ENCODE measurements around the gene MOCS2.

DNA sequence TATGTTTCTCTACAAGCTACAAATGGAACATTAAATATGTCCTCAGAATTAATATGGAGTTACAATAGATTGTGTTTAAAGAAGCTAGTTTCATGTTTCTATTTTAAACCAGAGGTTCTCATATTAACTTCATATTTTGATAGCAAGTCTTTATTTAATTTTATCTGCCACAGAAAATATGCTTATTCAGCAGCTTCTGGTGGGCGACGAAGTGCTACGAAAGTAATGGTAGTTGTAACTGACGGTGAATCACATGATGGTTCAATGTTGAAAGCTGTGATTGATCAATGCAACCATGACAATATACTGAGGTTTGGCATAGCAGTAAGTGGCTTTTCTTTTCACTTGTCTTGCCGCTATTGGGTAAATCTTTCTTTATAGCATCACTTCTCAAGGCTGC lies 54.2 kb downstream of the MOCS2 start:
- TF ChIP-seq POLR2A (IDR thresholded peaks at IDR 0.05; ENCODE audit: low read length): no peak
- no peak for TF ChIP-seq NFE2L2 (conservative IDR thresholded peaks at IDR 0.05; ENCODE audit: low read length)
- TF ChIP-seq, protein P1, sequence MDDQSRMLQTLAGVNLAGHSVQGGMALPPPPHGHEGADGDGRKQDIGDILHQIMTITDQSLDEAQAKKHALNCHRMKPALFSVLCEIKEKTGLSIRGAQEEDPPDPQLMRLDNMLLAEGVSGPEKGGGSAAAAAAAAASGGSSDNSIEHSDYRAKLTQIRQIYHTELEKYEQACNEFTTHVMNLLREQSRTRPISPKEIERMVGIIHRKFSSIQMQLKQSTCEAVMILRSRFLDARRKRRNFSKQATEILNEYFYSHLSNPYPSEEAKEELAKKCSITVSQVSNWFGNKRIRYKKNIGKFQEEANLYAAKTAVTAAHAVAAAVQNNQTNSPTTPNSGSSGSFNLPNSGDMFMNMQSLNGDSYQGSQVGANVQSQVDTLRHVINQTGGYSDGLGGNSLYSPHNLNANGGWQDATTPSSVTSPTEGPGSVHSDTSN (IDR thresholded peaks at IDR 0.05): no peak
- TF ChIP-seq, protein P2, sequence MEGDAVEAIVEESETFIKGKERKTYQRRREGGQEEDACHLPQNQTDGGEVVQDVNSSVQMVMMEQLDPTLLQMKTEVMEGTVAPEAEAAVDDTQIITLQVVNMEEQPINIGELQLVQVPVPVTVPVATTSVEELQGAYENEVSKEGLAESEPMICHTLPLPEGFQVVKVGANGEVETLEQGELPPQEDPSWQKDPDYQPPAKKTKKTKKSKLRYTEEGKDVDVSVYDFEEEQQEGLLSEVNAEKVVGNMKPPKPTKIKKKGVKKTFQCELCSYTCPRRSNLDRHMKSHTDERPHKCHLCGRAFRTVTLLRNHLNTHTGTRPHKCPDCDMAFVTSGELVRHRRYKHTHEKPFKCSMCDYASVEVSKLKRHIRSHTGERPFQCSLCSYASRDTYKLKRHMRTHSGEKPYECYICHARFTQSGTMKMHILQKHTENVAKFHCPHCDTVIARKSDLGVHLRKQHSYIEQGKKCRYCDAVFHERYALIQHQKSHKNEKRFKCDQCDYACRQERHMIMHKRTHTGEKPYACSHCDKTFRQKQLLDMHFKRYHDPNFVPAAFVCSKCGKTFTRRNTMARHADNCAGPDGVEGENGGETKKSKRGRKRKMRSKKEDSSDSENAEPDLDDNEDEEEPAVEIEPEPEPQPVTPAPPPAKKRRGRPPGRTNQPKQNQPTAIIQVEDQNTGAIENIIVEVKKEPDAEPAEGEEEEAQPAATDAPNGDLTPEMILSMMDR (IDR thresholded peaks at IDR 0.05): no peak
- TF ChIP-seq RAD21 (conservative IDR thresholded peaks at IDR 0.05 in 1 of 2, IDR thresholded peaks at IDR 0.05 in 1 of 2): no peak
- no peak for TF ChIP-seq NR3C1 (IDR thresholded peaks at IDR 0.05)

Measured in A549 (cell line).